NCI-H345 (cell line): ENCODE data around the gene CLNK.

Source experiments
- DNase-seq: peaks from one replicate; lab custom pipeline; 2025; lab: John Stamatoyannopoulos, UW

CLNK gene

DNA sequence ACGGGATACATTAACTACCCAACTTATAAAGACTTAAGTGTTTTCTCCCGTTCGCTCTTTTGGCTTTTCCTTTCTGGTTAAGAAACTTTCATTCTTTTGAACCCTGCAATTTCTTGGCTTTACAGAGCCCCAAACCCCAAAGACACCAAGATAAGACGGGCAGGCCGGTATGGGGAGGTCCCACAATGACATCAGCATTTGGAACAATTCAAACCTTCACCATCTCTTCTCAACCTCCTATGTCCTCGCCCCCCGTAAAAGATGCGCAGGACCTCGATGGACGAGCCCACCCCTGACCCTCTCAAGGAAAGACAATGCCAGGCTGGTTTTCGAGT, 228.3 kb downstream of the CLNK start:
- no peak for DNase-seq

GRCh38 chr4:10455133-10455532, 229.4 kb downstream of the CLNK start:
- no peak for DNase-seq

GRCh38 chr4:10454726-10455125, 229.8 kb downstream of the CLNK start:
- DNase-seq, result no peak

GRCh38 chr4:10454121-10454520, 230.4 kb downstream of the CLNK start:
- DNase-seq, result no peak

DNA sequence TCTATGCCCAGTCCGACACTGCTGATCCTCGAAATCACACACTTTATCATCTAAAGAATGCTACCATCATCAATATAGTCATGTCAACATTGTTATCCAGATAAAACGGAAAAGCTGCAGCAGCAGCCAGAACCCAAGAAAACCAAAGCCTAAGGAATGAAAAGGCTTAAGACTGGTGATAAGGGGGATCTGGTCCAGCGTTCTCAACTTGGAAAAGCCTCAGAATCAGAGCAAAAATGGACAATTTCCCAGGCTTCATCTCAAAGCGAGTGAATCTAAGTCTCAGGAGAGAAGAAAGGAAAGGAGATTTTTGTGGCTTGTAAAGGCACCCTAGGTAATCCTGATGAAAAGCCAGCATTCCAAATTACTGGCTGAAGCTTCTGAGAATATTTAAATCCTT, 235.6 kb downstream of the CLNK start:
- DNase-seq, result no peak

DNA sequence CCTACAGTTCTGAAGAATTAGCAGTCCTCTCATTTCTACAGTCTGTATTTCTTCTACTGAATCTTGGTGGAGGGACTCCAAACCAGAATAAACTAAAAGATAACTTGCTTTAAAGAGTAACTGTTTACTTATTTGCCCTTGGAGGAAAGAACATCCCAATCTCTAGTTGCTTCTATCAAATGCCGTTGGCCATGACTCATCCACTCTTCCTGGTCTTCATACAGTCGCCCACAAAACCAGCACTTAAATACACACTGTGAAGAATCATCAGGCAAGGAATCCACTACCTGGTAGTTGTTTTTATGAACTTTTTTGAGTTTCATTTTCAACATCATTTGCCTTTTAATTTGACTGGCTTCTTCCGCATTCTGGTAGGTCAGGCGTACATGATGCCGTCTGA, 241.6 kb downstream of the CLNK start:
- no peak for DNase-seq

GRCh38 chr4:10441512-10441911, 243.1 kb downstream of the CLNK start:
- no peak for DNase-seq

- no peak for DNase-seq
These were observed 245.6 kb downstream of the CLNK start for GRCh38 chr4:10438924-10439323.

DNA sequence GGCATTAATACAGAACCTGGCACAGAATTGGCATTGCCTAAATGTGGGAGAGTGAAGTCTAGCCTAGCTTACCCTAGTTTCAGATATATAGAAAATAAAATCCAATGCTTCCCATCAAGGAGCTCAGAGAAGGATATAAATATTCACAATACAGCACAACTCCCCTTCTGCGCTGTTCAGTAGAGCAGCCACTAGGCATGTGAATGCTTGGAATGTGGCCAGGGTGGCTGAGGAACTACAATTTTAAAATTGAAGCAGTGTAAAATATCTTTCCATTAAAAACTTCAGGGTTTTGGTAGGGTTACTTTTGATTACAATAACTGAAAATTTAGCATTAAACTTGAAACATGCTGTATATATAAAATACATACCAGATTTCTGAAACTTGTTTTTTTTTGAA, 246.8 kb downstream of the CLNK start:
- DNase-seq, result no peak
